Panc1 (cell line): ENCODE measurements around the gene SOX4. TPM values are rescaled to one million over a fixed set of nuclear protein-coding genes. Genes with fewer than 3 reads are reported as not detected.

ENCODE experiments used
- ATAC-seq: fragments of 200-7000 bp; cut with Tn5 transposase; 2 replicates; pipeline ENCODE4 v1.9.1; 2020; ENCODE audit warnings: mild to moderate bottlenecking, moderate library complexity
- BruUV-seq: library from RNA; stranded (reverse); fragments of 400-500 nt; replicated peaks from 2 replicates; lab custom pipeline; 2021; lab: Mats Ljungman, UMichigan
- CTCF ChIA-PET: fragments of 300-600 bp; sonication (Branson Sonifier 250); formaldehyde crosslinking; loops from one replicate; lab custom pipeline; 2022; ENCODE audit warnings: antibody characterized with exemption; lab: Charles Lee
- POLR2A ChIA-PET: fragments of 300-600 bp; sonication (Branson Sonifier 250); formaldehyde crosslinking; loops from one replicate; lab custom pipeline; 2022; ENCODE audit warnings: antibody characterized with exemption; lab: Charles Lee
- DNase-seq: peaks from one replicate; pipeline ENCODE4 v3.0.0-alpha.2; 2010; ENCODE audit warnings: low read depth, low spot score
- H3K27ac ChIP-seq: 2 replicates; pipeline ENCODE4 v1.5.1; 2011; ENCODE audit warnings: mild to moderate bottlenecking, low read length, inconsistent platforms
- H3K27me3 ChIP-seq: fragments of 200-500 bp; sonication (Bioruptor generic); 2 replicates; pipeline ENCODE4 v1.6.0; 2014; ENCODE audit warnings: low read length, inconsistent platforms; ENCODE audit not compliant: control insufficient read depth, insufficient read depth
- H3K36me3 ChIP-seq: fragments of 200-500 bp; sonication (Bioruptor generic); 2 replicates; pipeline ENCODE4 v1.5.1; 2014; ENCODE audit warnings: inconsistent platforms, mild to moderate bottlenecking, low read length, moderate library complexity; ENCODE audit not compliant: control insufficient read depth, insufficient read depth
- H3K4me1 ChIP-seq: 2 replicates; pipeline ENCODE4 v1.5.1; 2011; ENCODE audit warnings: inconsistent platforms, mild to moderate bottlenecking, low read length, moderate library complexity; ENCODE audit not compliant: control insufficient read depth, insufficient read depth
- H3K4me3 ChIP-seq, 2 experiments: 2 replicates each; pipeline ENCODE4 v1.5.1; 2011 to 2012; ENCODE audit warnings: low read depth in 2 of 2, low read length in 2 of 2, mild to moderate bottlenecking in 2 of 2, inconsistent platforms in 1 of 2, moderate library complexity in 1 of 2
- H3K9me3 ChIP-seq: fragments of 200-500 bp; sonication (Bioruptor generic); 2 replicates; pipeline ENCODE4 v1.5.1; 2014; ENCODE audit warnings: low read depth, mild to moderate bottlenecking, inconsistent platforms, low read length, moderate library complexity; ENCODE audit not compliant: control insufficient read depth, insufficient read depth
- CTCF ChIP-seq: fragments of 450-650 bp; IDR thresholded peaks from 2 replicates; pipeline ENCODE4 v1.5.1; 2017; ENCODE audit warnings: mild to moderate bottlenecking
- POLR2AphosphoS5 ChIP-seq: IDR thresholded peaks from 2 replicates; pipeline ENCODE4 v1.6.1; 2012; ENCODE audit warnings: mild to moderate bottlenecking, low read depth, low read length, moderate library complexity
- SIN3A ChIP-seq: IDR thresholded peaks from 2 replicates; pipeline ENCODE4 v1.6.1; 2012; ENCODE audit warnings: low read depth, mild to moderate bottlenecking, low read length, moderate library complexity, borderline replicate concordance; ENCODE audit not compliant: insufficient read depth
- TCF7L2 ChIP-seq: IDR thresholded peaks from 2 replicates; pipeline ENCODE4 v1.6.1; 2011; ENCODE audit warnings: mild to moderate bottlenecking, low read depth, low read length, inconsistent platforms
- in situ Hi-C: cut with HindIII; loops from 2 replicates; pipeline ENCODE4 v1.10.0; 2016; ENCODE audit warnings: low sequenced_read_pairs, low pct_unique_long_range_greater_than_20kb
- intact Hi-C: fragments of 100-400 bp; cut with micrococcal nuclease; formaldehyde crosslinking; loops from one replicate; pipeline ENCODE4 v1.10.0; 2022; ENCODE audit not compliant: unreplicated experiment
- total RNA-seq: library from RNA; stranded (reverse); gene quantifications from one replicate; pipeline ENCODE4 v1.2.1, GENCODE V29; 2021; ENCODE audit not compliant: unreplicated experiment
- TF ChIP-seq, protein P1 (sequence below), 2 experiments: IDR thresholded peaks; 2 replicates each; pipeline ENCODE4 v1.6.1; 2011 to 2012; ENCODE audit warnings: low read depth in 2 of 2, control low read depth in 1 of 2, low read length in 1 of 2, mild to moderate bottlenecking in 1 of 2, moderate library complexity in 1 of 2; ENCODE audit not compliant: insufficient read depth in 1 of 2

SOX4 gene
- total RNA-seq, 1 experiment from 2014 or later = 71.9 TPM

DNA sequence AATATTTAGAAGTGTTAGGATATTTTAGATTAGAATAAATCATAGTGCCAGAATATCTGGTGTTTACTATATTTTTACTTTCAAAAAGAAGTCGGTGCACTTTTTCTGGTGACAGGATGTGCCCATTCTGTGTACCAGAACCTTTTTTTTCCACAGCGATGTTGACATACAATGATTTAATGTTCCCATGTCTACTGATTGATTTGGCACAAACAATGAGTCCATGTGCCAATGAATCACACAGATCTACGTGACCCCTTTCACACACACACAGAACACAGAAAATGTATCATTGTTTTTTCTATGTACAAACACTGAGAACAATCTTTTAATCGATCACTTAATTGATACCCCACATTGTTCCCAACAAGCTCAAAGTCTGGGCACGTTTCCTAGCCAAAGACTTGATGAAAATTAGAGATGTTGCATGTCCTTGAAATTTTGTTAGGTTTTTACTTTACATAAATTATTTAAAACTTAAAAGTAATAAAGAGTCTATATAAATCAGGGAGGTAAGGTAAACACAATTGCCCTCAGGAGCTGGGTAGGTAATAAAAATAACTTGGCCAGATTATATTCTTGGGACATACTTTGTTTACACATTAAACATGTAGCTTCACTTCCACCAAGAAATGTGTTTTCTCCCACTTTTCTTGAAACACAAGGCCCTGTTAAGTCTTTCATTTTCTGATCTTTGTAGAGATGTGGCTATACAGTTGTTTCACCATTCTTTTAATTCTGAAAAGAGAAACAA, 36.4 kb upstream of the SOX4 start:
- H3K9me3 ChIP-seq = no peaks in the 10 kb centered on the region
- no peak for DNase-seq
- no peak for ATAC-seq
- no peaks in the 10 kb centered on the region for H3K36me3 ChIP-seq
- CTCF ChIA-PET = interaction anchor here (0.6 to 0.7 kb wide), 2 partner anchors 125 to 224 kb away, joined by 3 read pairs; no protein-coding TSS in a partner anchor
- POLR2A ChIA-PET = no interaction called here
- TF ChIP-seq CTCF (no peak), TCF7L2 (no peak), POLR2AphosphoS5 (no peak), SIN3A (no peak)
- TF ChIP-seq, protein P1, sequence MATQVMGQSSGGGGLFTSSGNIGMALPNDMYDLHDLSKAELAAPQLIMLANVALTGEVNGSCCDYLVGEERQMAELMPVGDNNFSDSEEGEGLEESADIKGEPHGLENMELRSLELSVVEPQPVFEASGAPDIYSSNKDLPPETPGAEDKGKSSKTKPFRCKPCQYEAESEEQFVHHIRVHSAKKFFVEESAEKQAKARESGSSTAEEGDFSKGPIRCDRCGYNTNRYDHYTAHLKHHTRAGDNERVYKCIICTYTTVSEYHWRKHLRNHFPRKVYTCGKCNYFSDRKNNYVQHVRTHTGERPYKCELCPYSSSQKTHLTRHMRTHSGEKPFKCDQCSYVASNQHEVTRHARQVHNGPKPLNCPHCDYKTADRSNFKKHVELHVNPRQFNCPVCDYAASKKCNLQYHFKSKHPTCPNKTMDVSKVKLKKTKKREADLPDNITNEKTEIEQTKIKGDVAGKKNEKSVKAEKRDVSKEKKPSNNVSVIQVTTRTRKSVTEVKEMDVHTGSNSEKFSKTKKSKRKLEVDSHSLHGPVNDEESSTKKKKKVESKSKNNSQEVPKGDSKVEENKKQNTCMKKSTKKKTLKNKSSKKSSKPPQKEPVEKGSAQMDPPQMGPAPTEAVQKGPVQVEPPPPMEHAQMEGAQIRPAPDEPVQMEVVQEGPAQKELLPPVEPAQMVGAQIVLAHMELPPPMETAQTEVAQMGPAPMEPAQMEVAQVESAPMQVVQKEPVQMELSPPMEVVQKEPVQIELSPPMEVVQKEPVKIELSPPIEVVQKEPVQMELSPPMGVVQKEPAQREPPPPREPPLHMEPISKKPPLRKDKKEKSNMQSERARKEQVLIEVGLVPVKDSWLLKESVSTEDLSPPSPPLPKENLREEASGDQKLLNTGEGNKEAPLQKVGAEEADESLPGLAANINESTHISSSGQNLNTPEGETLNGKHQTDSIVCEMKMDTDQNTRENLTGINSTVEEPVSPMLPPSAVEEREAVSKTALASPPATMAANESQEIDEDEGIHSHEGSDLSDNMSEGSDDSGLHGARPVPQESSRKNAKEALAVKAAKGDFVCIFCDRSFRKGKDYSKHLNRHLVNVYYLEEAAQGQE (IDR thresholded peaks at IDR 0.05; ENCODE audit: insufficient read depth in 1 of 2, low read depth in 2 of 2, low read length in 1 of 2) = no peak
- in situ Hi-C loops = no loop called here
- BruUV-seq = no TSS peak
- H3K4me3 ChIP-seq = no peak overlapping the region
- H3K27ac ChIP-seq = no peak overlapping the region
- intact Hi-C loops = no loop called here
- H3K4me1 ChIP-seq = no peaks in the 10 kb centered on the region; the same call in 1 of the 2 replicates
- H3K27me3 ChIP-seq = no peaks in the 10 kb centered on the region

DNA sequence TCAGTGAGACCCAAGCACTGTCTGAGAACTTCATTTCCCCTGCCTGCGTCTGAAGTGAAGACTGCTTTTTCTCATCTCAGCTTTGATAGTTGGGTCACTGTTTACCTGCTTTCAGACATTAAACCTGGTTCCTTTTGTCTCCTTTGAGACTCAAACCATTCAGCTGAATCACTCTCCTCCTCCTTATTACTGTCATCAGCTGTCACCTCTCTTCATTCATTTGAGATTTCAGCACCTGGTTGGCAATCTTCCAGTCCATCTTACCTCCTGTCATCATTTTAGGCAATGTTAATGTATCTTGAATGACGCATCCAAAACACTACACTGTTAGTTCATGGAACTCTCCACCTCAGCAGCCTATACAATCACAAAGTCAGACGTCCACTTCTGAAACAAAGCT, 34.3 kb upstream of the SOX4 start:
- BruUV-seq = no TSS peak
- Histone ChIP-seq H3K4me1 (no peaks in the 10 kb centered on the region; the same call in 1 of the 2 replicates), H3K27me3 (no peaks in the 10 kb centered on the region), H3K9me3 (no peaks in the 10 kb centered on the region), H3K27ac (no peak overlapping the region), H3K4me3 (no peak overlapping the region), H3K36me3 (no peaks in the 10 kb centered on the region)
- POLR2A ChIA-PET = no interaction called here
- no peak for ATAC-seq
- in situ Hi-C loops = no loop called here
- DNase-seq = no peak
- CTCF ChIA-PET = no interaction called here
- TF ChIP-seq, protein P1 (IDR thresholded peaks at IDR 0.05; ENCODE audit: insufficient read depth in 1 of 2, low read depth in 2 of 2, low read length in 1 of 2) = no peak
- TF ChIP-seq POLR2AphosphoS5 (no peak), SIN3A (no peak), CTCF (no peak), TCF7L2 (no peak)
- intact Hi-C loops = no loop called here
